HG03571 (cell line): ENCODE data around the gene ZFYVE21.

Source experiments
- ATAC-seq: cut with Tn5 transposase; IDR thresholded peaks from one replicate; pipeline ENCODE4 v1.9.1; 2021; ENCODE audit not compliant: unreplicated experiment

Gene ZFYVE21

DNA sequence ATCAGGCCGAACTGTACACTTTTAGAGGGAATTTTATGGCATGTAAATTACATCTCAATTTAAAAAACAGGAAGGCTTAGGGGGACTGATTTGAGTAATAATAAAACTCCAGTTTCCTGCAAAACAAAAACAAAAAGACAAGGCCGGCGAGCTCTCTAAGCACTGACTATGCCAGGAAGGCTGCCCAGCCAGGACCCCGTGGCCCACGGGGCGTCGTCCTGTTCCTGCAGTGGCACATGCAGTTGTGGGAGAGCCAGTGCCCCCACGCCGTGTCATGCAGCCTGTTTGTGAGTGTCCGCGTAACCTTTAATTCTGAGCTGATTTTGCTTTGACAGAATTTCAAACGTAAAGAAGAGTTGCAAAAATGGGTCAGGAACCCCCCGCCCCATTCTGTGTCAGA, 10.9 kb upstream of the ZFYVE21 start:
- no peak for ATAC-seq

DNA sequence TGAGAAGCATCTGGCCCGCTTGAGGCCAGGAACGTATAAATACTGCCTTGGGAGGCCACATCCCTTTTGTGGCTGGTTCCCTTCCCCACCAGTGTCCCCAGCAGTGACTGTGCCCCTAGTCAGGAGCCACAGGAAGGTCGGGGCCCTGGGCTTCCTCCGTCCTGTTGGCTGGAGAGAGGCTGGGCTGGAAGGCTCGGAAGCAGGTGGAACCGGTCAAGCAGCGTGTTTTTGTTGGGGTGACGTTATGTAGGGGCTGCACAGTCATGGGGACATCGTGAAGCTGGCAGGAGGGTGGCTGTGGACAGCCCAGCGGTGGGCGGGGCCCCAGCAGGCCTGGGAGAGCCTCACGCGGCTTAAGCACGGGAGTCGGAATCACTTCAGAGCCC, 10.5 kb upstream of the ZFYVE21 start:
- ATAC-seq = no peak

DNA sequence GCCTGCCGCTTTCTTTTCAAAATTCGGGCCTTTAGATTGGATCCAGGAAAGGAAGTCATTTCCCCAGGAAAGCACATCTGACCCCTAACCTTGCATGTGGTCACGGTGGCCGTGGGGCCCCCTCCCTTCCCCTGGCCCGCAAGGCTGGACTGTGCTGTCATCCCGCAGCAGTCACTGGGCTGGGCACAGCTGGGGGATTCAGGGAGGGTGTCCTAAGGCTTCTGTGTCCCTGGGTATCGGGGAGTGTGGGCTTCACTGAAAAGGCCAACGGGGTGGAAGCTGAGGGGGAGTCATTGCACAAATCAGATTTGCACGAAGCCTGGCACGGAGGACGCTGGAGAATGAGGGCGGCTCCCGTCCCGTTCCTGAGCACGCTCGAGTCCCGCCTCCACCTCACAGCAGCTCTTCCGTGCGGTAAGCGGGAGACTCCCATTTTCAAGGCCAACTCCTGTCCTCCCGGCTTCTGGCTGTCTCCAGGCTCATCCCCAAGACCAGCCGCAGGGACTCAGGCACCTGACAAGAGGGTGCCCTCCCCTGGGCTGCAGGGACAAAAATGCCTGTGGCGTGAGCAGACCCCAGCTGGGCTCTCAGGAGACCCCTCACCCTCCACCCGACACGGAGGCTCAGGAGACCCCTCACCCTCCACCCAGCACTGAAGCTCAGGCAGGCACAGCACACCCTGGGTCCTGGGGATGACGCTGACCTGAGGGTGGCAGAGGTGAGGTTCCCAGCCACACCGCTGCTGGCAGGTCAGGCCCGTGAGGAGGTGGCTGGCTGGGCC, 9.9 kb upstream of the ZFYVE21 start:
- ATAC-seq = no peak

DNA sequence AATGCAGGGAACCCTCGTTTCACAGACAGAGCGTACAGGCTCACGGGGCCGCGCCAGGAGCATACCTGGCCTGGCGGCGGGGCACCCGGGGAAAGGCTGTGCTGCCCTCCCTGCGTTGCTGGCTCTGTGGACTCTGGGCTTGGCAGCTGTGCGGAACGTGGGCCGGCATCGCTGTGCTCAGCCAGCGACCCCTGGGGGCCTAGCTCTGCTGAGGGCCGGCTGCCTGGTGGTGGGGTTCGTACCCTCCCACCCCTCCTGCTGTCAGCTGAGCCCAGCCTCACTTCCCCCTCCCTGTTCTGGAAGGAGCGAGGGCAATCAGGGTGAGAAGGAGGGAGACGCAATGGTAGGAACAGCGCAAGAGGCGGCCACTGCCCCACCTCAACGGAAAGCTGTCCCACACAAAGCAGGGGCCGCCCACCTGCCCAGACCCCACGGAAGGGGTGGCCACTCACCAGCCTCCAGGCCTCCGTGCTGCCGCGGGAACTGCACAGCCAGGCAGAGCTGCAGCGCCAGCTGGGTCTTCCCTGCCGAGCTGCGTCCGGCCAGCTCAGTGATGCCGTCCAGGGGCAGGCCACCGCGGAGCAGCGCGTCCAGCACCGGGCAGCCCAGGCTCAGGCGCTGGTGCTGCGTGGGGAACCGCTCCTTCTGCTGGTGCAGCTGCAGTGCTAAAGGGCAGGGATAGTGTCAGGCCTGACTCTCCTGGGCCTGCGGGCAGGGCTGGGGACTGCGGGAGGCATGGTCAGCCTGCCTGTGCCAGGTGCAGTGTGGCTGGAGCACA, 8.9 kb upstream of the ZFYVE21 start:
- ATAC-seq = no peak

DNA sequence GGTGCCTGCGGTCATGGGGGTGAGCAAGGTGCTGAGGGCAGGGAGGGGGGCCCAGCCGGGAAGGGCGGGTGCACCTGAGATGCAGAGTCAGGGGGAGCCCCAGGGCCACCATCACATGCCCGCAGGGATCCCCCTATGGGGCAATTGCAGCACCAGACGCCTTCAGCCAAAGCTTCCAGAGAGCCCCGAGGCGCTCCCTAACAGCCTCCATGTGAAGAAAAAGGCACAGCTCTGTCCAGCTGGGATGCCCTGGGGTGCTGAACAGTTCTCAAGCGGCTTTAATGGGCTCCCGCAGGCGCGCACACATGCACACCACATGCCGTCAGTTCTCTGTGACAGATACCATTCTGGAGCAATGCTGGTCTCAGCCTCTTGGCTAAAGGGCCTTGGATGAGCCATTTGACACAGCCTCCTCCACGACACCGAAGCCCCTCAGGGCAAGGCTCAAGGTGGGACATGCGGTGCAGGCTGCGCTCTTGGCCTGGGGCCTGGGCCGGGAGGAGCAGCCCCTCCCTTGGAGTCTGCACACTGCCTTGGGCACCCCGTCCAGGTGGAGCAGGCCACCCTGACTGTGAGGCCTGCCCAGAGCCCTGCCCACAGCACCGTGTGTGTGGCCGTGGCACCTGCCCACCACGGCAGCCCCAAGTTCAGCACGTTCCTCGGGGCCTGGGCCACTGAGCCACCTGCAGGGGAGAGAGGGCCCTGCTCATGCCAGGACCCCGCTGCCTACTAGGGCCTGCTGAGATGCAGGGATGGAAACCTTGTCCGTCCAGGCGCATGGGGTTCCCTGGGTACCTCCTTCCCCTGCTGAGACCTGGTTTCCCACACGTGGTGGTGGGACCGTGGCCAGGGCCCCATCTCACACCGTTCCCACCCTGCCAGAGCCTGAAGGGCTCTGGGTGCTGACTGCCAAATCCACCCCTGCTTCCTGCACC, 8.0 kb upstream of the ZFYVE21 start:
- no peak for ATAC-seq

DNA sequence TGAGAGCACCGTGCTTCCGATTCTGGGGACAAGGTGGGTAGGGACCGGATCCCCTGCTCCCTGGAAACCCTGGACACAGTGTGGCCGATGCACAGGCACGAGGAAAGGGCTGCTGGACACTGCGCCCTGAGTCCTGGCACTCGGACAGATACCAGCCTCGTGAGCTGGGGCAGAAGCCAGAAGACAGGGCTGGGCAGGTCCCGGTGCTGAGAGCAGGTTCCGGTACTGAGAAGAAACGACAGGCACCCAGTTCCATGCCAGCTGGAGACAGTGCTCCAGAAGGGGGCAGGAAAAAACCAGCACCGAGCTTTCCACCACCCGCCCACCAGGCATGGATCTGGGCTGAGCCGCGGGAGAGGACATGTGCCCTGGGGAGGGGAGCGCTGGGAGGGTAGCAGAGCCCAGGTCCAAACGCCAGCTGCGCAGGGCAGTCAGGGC, 6.8 kb upstream of the ZFYVE21 start:
- no peak for ATAC-seq

DNA sequence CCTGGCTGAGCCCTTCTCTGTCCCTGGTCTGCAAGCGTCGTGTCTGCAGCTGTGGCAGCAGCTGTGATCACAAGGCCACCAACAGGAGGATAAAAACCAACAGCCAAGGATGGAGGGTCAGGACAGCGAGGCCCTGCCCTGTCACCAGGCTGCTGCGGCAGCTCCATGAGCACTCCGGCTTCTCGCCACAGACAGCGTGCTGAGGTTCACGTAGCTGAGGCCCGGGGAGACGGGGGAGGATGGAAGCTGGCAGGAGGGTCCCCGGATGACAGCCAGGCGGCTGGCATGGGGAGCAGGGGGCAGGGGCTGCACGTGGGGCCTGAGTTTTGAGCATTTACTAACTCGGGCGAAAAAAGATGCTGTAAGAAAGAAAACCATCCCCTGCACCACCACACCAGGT, 5.8 kb upstream of the ZFYVE21 start:
- no peak for ATAC-seq

DNA sequence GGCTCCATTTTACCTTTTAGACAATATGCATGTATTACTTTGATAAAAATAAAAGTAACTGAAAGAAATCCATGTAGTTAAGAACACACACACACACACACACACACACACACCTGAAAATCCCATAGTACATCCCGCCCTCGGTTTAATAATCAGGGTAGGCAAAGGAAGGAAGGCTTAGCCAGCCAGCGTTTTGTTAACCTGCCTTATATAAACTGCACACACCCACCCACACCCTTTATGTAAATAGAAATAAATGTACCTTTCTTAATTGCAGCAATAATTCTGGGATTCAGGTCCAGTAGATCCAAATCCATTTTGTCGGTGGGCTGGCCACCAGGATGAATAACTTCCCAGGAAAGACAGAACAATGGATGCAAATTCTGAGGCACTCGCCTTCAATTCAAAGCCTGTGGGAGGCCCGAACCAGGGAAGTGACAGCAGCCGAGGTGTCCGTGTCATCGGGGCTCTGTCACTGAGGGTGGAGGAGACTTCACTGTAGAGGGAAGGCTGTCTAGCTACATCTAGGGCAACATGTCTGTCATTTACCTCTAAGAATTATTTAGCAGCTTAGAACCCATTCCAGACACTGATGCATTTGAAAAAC, 4.7 kb upstream of the ZFYVE21 start:
- ATAC-seq = no peak

DNA sequence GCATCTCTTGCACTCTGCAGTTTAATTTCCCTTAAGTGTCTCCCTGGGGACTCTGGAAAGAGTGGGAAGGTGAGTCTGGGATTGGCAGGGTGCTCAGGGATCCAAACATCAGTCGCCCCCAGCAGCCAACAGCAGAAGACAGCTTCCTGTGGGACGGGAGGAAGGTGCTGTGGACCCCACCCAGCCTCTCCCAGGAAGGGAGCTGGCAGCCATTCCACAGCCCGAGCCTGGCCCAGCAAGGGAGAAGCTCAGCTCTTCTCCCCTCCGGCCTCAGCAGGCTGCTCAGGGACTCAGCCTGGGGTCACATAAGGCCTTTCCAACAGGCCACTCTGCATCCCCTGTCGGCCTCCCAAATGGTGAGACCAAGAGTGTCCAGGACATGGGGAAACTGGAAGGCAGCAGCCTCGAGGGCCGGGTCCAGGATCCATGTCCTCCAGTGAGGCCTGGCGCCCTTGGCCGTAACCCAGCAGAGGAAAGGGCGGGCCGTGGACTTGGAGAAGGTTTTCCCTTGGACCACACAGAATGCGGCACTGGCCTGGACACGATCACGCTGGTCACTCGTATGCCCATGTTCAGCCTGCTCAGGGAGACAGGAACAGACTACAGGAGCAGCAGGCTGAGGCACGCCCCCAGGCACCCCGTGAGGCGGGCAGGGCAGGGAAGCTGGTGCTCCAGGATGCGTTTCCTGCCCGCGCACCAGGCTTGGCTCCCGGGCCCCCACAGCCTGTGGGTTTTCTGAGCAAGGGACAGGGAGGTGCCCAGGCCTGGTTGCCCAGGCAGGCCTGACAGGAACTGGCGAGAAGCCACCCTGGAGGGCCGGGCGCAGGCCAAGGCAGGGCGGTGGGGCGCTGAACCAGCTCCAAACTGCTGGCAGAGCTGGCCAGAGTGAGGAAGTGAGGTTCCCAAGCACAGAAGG, 3.8 kb upstream of the ZFYVE21 start:
- no peak for ATAC-seq

DNA sequence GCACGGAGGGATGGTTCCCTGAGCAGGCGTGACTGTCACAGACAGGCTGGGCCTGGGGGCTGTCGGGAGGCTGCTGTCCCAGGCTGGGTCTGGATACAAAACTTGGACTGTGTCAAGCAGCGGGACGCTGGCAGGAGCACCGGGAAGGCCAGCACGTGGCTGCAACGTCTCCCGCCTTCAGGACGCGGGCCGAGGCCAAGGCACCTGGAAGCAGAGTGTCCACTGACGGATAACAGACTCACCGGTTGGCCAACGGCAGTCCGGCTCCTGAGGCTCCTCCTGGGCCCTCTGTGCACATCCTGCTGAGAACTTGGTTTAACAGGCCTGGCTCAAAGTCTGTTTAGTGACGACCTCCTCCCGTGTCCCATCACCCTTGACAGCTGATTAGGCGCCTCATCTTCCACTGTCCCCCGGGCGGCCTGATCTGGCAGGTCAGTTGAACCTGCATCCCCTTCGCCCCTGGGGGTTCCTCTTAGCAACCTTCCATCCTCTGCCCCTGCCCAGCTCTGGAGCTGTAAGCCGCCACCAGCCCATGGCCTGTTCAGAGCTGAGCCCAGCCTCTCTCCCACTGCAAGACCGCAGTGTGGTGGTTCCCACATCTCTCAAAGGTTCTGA, 2.9 kb upstream of the ZFYVE21 start:
- no peak for ATAC-seq

DNA sequence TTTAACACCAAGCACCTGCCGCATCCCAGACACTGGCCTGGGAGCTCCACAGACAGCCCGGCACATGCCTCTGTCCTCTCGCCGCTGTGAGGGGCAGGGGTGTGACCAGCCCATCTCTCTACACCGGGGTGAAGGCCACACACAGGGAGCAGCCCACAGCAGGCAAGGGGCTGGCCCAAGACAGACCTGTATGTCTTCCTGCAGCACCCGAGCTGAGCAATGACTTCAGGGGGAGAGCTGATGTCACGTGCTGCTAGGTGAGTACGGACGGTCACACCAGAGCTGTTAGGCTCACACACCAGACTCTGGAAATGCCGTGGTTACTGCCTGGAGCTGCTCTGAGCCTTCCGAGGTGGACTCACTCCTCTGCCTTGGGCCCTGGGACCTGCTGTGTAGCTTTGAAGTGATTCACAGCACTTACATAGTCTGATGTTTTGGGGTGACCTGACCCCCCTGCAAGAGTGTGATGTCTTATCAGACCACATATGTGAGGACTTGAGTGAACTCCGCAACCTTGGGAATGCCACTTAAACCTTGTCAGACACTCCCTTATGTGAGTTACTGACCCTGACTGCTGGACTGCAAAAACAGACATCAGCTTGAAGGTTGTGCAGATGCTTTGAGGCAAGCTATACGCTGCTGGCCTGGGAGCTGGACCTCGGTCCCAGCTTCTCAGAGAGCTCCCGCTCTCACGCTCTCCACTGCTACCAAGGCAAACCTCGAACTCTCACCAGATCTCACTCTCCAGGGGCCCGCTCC, 2.1 kb upstream of the ZFYVE21 start:
- no peak for ATAC-seq

DNA sequence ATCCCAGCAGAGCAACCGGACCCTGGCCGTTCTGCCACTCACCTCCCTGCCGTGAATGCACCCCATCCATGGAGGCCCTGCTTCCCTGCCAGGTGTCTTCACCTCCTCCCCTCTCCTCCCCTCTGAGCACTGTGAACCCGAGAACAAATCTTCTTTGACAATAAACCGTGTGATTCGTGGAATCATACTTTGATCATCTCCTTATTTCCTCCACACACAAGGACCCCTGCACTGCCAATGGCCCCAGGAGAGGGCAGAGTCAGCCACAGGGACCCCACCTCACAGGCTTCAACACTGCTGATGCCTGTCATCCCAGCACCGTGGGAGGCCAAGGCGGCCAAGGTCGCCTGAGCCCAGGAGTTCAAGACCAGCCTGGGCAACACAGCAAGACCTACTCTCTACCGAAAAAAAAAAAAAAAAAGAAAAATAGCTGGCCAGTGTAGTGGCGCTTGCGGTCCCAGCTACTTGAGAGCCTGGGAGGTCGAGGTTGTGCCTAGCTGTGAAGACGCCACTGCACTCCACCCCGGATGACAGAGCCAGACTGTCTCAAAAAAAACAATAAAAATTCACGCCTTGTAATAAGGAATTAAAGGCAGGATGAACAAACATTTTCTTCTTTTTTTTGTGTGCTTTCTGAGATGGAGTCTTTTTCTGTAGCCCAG, 1.4 kb upstream of the ZFYVE21 start:
- ATAC-seq = no peak

DNA sequence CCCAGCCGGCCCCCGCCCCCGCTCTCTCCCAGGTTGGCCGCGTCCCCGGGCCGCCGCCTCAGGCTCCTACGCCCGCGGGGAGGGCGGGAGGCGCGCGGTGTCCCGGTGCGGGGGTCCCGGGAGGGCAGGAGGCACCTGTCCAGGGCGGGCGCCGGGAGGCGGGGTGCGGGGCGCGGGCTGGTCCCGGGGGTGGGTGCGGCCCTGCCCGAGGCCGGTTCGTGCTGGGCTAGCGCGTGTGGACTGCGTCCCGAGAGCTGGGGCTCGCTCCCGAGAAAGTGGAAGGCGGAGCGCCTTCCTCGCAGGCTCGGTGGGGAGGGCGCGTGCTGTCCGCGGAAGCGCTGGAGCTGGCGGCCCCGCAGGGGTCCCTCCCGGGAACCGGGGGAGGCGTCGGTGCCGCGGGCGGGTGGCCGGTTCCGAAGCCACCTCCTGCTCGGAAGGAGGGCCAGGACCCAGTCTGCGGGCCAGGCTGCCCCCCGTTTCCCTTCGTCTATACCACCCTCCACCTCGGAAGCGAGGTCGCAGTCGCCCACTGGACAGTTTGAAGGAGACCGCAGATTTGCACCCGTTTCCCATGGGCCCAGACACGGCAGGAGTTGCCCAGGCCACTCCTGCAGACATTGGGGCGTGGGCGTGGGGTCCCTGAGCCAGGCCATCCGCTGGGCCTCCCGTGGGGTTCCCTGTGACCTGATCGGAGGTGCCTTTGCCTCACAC, 636 bp downstream of the ZFYVE21 start:
- ATAC-seq = peak; percentile 4

DNA sequence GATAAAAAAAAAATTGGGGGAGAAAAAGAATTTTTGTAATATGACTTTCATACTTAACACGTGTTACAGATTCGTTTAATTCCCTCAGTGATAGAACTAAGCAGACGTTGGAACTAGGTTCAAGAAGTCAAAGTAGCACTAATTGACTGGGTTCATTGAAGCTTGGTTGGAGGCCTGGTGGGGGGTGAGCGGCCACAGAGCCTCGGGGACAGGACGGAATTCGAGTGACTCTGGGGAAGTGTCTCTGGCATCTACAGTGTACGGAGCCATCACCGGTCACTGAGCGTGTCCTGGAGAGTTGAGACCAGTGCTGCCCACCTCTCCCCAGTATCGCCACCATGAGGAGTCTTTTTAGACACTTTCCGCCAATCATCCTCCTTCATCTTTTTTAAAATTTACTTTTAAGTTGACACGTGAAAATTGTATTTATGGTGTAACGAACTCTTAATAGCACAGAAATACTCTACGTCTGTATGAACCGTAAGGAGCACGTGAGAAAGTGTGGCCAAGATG, 1.3 kb downstream of the ZFYVE21 start:
- ATAC-seq = no peak

DNA sequence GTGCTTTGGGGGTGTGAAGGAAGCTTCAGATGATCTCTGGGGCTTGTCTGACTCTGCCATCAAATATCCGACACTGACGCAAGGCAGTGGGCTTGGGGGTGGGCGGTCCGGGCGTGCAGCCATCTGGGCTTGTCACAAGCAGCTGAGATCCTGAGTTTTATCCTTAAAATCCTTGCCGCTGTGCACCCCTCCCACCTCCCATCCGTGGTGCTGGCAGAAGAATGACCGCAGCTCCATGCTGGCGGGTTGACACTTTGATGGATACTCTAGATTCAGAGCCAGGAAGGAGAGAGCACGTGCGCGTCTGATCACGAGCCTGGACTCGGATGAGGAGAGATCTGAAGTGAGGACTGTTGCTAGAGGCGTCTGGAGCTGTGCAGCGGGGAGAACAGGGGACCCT, 3.0 kb downstream of the ZFYVE21 start:
- no peak for ATAC-seq

DNA sequence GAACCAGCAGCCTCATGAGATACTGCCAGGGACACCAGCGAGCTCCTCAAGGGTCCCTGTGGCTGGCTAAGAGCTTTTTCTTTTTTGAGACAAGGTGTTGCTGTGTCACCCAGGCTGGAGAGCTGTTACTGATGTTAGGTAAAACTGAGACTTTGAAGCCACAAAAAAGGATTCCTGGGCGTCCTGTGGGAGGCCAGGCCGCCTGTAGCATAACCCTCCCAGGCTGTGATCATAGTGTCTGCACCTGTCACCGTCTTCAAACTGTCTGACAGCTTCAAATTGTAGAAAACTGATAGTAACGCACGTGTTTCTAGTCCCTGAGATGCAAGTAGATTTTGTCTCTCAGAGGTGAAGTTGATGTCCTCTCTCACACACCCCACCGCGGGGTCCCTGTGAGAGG, 4.1 kb downstream of the ZFYVE21 start:
- no peak for ATAC-seq

DNA sequence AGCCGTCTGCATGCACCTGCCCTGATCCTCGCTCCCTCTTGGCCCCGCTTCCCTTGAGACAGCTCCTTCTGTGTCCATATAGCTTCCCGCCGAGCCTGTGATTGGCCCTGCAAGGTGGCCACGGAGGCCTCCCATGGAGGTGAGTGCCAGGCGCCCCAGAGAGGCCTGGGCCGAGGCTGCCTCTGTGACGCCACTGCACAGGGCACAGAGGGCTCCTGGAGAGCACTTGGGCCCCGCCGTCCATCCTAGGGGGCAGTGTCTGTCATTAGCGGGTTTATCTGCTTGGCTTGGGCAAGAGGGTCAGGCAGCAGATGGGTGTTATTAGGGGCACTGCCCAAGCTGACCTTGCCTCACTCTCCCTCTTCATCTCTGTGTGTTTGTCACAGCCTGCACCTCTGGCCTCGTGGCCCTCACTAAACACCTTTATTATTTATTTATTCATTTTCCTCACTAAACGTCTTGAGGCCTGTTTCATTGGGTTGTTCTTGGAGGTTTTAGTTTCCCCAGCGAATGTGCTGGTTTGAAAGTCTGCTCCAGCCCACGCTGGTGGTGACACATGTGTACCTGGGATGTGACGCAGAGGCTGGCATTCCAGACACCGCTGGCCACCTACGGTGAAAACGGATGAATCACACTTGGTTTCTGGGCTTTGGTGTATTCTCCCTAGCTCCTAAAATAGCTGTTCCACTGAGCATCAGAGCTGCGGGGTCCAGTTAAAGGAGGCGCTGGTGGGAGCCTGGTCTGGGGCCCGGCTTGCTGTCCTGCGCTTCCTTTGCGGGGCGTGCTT, 5.9 kb downstream of the ZFYVE21 start:
- no peak for ATAC-seq
